ENCODE results near the gene PTPRCAP. TPM values are rescaled to one million over a fixed set of nuclear protein-coding genes. Genes with fewer than 3 reads are reported as not detected.

The PTPRCAP gene
- total and polyA plus RNA-seq, 9 of the 15 experiments (the other 6 are each of a cell fraction or from before 2014, with no cell fraction given) = 0.22 to 2.0 (median 1.1) TPM; not detected in 4

DNA sequence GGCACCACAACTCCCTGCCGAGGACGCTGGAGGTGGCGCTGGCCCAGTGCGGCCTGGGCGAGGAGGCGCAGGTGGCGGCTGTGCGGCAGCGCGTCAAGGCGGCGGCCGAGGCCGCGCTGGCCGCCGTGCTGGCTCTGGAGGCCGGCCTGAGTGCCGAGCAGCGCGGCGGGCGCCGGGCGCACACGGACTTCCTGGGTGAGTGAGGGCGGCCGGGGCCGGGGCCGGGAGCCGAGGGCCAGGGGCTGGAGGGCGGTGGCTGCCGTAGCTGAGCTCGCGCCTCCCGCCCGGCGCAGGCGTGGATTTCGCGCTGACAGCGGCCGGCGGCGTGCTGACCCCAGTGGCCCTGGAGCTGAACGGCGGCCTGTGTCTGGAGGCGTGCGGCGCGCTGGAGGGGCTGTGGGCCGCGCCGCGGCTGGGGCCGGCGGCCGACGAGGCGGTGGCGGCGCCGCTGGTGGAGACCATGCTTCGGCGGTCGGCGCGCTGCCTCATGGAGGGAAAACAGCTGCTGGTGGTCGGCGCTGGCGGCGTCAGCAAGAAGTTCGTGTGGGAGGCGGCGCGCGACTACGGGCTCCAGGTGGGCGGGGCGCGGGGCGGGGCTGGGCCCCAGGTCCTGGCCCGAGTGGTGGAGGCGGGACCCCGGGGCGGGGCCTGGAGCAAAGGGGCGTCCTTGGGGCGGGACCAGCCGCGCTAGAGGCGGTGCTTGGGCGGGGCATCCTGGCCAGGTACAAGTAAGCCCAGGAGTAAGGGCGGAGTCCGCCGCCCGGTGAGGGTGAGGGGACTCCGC is 16.6 kb downstream of the PTPRCAP start (continued):
- TF ChIP-seq ZNF57 (CRISPR knock-in tag; IDR thresholded peaks at IDR 0.05) = no peak
- no peak for TF ChIP-seq MTF1 (CRISPR knock-in tag; IDR thresholded peaks at IDR 0.05; ENCODE audit: borderline replicate concordance)
- TF ChIP-seq, protein P1, sequence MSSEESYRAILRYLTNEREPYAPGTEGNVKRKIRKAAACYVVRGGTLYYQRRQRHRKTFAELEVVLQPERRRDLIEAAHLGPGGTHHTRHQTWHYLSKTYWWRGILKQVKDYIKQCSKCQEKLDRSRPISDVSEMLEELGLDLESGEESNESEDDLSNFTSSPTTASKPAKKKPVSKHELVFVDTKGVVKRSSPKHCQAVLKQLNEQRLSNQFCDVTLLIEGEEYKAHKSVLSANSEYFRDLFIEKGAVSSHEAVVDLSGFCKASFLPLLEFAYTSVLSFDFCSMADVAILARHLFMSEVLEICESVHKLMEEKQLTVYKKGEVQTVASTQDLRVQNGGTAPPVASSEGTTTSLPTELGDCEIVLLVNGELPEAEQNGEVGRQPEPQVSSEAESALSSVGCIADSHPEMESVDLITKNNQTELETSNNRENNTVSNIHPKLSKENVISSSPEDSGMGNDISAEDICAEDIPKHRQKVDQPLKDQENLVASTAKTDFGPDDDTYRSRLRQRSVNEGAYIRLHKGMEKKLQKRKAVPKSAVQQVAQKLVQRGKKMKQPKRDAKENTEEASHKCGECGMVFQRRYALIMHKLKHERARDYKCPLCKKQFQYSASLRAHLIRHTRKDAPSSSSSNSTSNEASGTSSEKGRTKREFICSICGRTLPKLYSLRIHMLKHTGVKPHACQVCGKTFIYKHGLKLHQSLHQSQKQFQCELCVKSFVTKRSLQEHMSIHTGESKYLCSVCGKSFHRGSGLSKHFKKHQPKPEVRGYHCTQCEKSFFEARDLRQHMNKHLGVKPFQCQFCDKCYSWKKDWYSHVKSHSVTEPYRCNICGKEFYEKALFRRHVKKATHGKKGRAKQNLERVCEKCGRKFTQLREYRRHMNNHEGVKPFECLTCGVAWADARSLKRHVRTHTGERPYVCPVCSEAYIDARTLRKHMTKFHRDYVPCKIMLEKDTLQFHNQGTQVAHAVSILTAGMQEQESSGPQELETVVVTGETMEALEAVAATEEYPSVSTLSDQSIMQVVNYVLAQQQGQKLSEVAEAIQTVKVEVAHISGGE (CRISPR knock-in tag; IDR thresholded peaks at IDR 0.05) = no peak
- TF ChIP-seq ZSCAN29 (IDR thresholded peaks at IDR 0.05) = no peak
- no peak for TF ChIP-seq SMARCC2 (IDR thresholded peaks at IDR 0.05; ENCODE audit: low read depth)
- TF ChIP-seq MYNN (IDR thresholded peaks at IDR 0.05) = no peak
- TF ChIP-seq MYNN (CRISPR knock-in tag; IDR thresholded peaks at IDR 0.05) = no peak
- TF ChIP-seq ZNF551 (CRISPR knock-in tag; IDR thresholded peaks at IDR 0.05) = no peak
- TF ChIP-seq, protein P2, sequence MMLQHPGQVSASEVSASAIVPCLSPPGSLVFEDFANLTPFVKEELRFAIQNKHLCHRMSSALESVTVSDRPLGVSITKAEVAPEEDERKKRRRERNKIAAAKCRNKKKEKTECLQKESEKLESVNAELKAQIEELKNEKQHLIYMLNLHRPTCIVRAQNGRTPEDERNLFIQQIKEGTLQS (IDR thresholded peaks at IDR 0.05) = no peak
- TF ChIP-seq, protein P2 (CRISPR knock-in tag; conservative IDR thresholded peaks at IDR 0.05) = no peak
- TF ChIP-seq, protein P3, sequence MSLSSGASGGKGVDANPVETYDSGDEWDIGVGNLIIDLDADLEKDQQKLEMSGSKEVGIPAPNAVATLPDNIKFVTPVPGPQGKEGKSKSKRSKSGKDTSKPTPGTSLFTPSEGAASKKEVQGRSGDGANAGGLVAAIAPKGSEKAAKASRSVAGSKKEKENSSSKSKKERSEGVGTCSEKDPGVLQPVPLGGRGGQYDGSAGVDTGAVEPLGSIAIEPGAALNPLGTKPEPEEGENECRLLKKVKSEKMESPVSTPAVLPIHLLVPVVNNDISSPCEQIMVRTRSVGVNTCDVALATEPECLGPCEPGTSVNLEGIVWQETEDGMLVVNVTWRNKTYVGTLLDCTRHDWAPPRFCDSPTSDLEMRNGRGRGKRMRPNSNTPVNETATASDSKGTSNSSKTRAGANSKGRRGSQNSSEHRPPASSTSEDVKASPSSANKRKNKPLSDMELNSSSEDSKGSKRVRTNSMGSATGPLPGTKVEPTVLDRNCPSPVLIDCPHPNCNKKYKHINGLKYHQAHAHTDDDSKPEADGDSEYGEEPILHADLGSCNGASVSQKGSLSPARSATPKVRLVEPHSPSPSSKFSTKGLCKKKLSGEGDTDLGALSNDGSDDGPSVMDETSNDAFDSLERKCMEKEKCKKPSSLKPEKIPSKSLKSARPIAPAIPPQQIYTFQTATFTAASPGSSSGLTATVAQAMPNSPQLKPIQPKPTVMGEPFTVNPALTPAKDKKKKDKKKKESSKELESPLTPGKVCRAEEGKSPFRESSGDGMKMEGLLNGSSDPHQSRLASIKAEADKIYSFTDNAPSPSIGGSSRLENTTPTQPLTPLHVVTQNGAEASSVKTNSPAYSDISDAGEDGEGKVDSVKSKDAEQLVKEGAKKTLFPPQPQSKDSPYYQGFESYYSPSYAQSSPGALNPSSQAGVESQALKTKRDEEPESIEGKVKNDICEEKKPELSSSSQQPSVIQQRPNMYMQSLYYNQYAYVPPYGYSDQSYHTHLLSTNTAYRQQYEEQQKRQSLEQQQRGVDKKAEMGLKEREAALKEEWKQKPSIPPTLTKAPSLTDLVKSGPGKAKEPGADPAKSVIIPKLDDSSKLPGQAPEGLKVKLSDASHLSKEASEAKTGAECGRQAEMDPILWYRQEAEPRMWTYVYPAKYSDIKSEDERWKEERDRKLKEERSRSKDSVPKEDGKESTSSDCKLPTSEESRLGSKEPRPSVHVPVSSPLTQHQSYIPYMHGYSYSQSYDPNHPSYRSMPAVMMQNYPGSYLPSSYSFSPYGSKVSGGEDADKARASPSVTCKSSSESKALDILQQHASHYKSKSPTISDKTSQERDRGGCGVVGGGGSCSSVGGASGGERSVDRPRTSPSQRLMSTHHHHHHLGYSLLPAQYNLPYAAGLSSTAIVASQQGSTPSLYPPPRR (CRISPR knock-in tag; IDR thresholded peaks at IDR 0.05; ENCODE audit: borderline replicate concordance) = no peak
- TF ChIP-seq CSDE1 (IDR thresholded peaks at IDR 0.05) = no peak
- TF ChIP-seq TEAD4 (IDR thresholded peaks at IDR 0.05; ENCODE audit: low read length) = no peak
- TF ChIP-seq TEAD4 (CRISPR knock-in tag; IDR thresholded peaks at IDR 0.05; ENCODE audit: borderline replicate concordance) = no peak
- no peak for TF ChIP-seq CBFB (CRISPR knock-in tag; IDR thresholded peaks at IDR 0.05)
- TF ChIP-seq, protein P4, sequence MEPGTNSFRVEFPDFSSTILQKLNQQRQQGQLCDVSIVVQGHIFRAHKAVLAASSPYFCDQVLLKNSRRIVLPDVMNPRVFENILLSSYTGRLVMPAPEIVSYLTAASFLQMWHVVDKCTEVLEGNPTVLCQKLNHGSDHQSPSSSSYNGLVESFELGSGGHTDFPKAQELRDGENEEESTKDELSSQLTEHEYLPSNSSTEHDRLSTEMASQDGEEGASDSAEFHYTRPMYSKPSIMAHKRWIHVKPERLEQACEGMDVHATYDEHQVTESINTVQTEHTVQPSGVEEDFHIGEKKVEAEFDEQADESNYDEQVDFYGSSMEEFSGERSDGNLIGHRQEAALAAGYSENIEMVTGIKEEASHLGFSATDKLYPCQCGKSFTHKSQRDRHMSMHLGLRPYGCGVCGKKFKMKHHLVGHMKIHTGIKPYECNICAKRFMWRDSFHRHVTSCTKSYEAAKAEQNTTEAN (CRISPR knock-in tag; IDR thresholded peaks at IDR 0.05) = no peak
